PC-9 (cell line): ENCODE data around the gene BICC1. TPM values are rescaled to one million over a fixed set of nuclear protein-coding genes. Genes with fewer than 3 reads are reported as not detected.

ENCODE experiments used
- BruUV-seq: library from RNA; stranded (reverse); fragments of 400-500 nt; replicated peaks from 2 replicates; lab custom pipeline; 2021; lab: Mats Ljungman, UMichigan
- CTCF ChIA-PET: fragments of 300-600 bp; sonication (Branson Sonifier 250); formaldehyde crosslinking; loops from one replicate; lab custom pipeline; 2022; ENCODE audit warnings: antibody characterized with exemption; lab: Charles Lee
- POLR2A ChIA-PET: fragments of 300-600 bp; sonication (Branson Sonifier 250); formaldehyde crosslinking; loops from one replicate; lab custom pipeline; 2022; ENCODE audit warnings: antibody characterized with exemption; ENCODE audit not compliant: unreplicated experiment; lab: Charles Lee
- DNase-seq, 2 experiments: peaks; one replicate each; pipeline versions ENCODE4 v3.0.0 to v3.0.0-alpha.2; 2015 to 2022; ENCODE audit warnings: mixed read lengths in 1 of 2
- H2AFZ ChIP-seq: fragments of 200-600 bp; sonication (generic); 2 replicates; pipeline ENCODE4 v1.8.1; 2017; ENCODE audit warnings: antibody characterized with exemption
- H3F3A ChIP-seq: fragments of 200-600 bp; sonication (generic); 2 replicates; pipeline ENCODE4 v1.8.1; 2017; ENCODE audit warnings: antibody characterized with exemption, mild to moderate bottlenecking, low read depth; ENCODE audit not compliant: insufficient read depth
- H3K27ac ChIP-seq: fragments of 200-600 bp; sonication (generic); 2 replicates; pipeline ENCODE4 v1.6.1; 2016; ENCODE audit warnings: mixed run types
- H3K27me3 ChIP-seq: fragments of 200-600 bp; sonication (generic); 2 replicates; pipeline ENCODE4 v1.6.1; 2016; ENCODE audit warnings: low read depth, mixed run types; ENCODE audit not compliant: insufficient read depth
- H3K36me3 ChIP-seq: fragments of 200-600 bp; sonication (generic); 2 replicates; pipeline ENCODE4 v1.6.1; 2016; ENCODE audit warnings: low read depth, mixed run types
- H3K4me1 ChIP-seq: fragments of 200-600 bp; sonication (generic); replicated peaks from 2 replicates; pipeline ENCODE4 v1.6.1; 2016; ENCODE audit warnings: mixed run types; ENCODE audit not compliant: insufficient read depth
- H3K4me2 ChIP-seq: fragments of 200-600 bp; sonication (generic); 2 replicates; pipeline ENCODE4 v1.6.1; 2017; ENCODE audit warnings: mixed run types
- H3K4me3 ChIP-seq: fragments of 200-600 bp; sonication (generic); 2 replicates; pipeline ENCODE4 v1.6.1; 2016; ENCODE audit warnings: mixed run types
- H3K79me2 ChIP-seq: fragments of 200-600 bp; sonication (generic); 2 replicates; pipeline ENCODE4 v1.6.1; 2017; ENCODE audit warnings: low read depth, mixed run types
- H3K9me2 ChIP-seq: fragments of 200-600 bp; sonication (generic); 2 replicates; pipeline ENCODE4 v1.8.1; 2017; ENCODE audit warnings: mild to moderate bottlenecking; ENCODE audit not compliant: insufficient read depth
- H3K9me3 ChIP-seq: fragments of 200-600 bp; sonication (generic); 2 replicates; pipeline ENCODE4 v1.8.1; 2016; ENCODE audit warnings: low read depth; ENCODE audit not compliant: insufficient read depth
- H4K20me1 ChIP-seq: fragments of 200-600 bp; sonication (generic); 2 replicates; pipeline ENCODE4 v1.8.1; 2017; ENCODE audit not compliant: insufficient read depth
- CTCF ChIP-seq: fragments of 200-600 bp; sonication (generic); conservative IDR thresholded peaks from 2 replicates; pipeline ENCODE4 v1.6.1; 2017; ENCODE audit warnings: mixed run types, antibody characterized with exemption, mild to moderate bottlenecking, moderate library complexity
- EZH2 ChIP-seq: fragments of 200-600 bp; sonication (generic); IDR thresholded peaks from 2 replicates; pipeline ENCODE4 v1.8.0; 2017; ENCODE audit warnings: antibody characterized with exemption, low read depth
- intact Hi-C: fragments of 100-400 bp; cut with micrococcal nuclease; formaldehyde crosslinking; loops from one replicate; pipeline ENCODE4 v1.10.0; 2022; ENCODE audit not compliant: unreplicated experiment
- total RNA-seq: library from RNA; stranded (reverse); gene quantifications from 2 replicates; pipeline ENCODE4 v1.2.3, GENCODE V29; 2021

The BICC1 gene
- total RNA-seq, 1 experiment from 2014 or later = not detected

- BruUV-seq = no TSS peak
- ChIA-PET POLR2A (no interaction called here), CTCF (no interaction called here)
- Histone ChIP-seq H4K20me1 (no peaks in the 10 kb centered on the region), H2AFZ (no peak overlapping the region), H3K9me2 (no peaks in the 10 kb centered on the region), H3K27me3 (no peaks in the 10 kb centered on the region), H3K4me2 (no peak overlapping the region), H3F3A (no peaks in the 10 kb centered on the region), H3K36me3 (no peaks in the 10 kb centered on the region), H3K4me1 (no peaks in the 10 kb centered on the region), H3K4me3 (no peak overlapping the region), H3K9me3 (no peaks in the 10 kb centered on the region), H3K79me2 (no peaks in the 10 kb centered on the region), H3K27ac (no peak overlapping the region)
- no peak for DNase-seq
- TF ChIP-seq CTCF (no peak), EZH2 (no peak)
- intact Hi-C loops = no loop called here
Observed at GRCh38 chr10:58836991-58837575, 324.4 kb downstream of the BICC1 start.

GRCh38 chr10:58837826-58838225 is 325.2 kb downstream of the BICC1 start:
- no peak for TF ChIP-seq CTCF
- TF ChIP-seq EZH2 = no peak
- POLR2A ChIA-PET = no interaction called here
- BruUV-seq = no TSS peak

GRCh38 chr10:58838561-58839208 is 326.0 kb downstream of the BICC1 start:
- no peaks in the 10 kb centered on the region for H3K27me3 ChIP-seq
- no peaks in the 10 kb centered on the region for H4K20me1 ChIP-seq
- TF ChIP-seq EZH2 (no peak), CTCF (no peak)
- H3K27ac ChIP-seq = no peak overlapping the region
- no peak overlapping the region for H2AFZ ChIP-seq
- H3K9me2 ChIP-seq = no peaks in the 10 kb centered on the region
- ChIA-PET POLR2A (no interaction called here), CTCF (no interaction called here)
- no TSS peak for BruUV-seq
- H3F3A ChIP-seq = no peaks in the 10 kb centered on the region
- no peaks in the 10 kb centered on the region for H3K79me2 ChIP-seq
- no peak for DNase-seq
- no peak overlapping the region for H3K4me3 ChIP-seq
- no peaks in the 10 kb centered on the region for H3K36me3 ChIP-seq
- H3K4me2 ChIP-seq = no peak overlapping the region
- no peaks in the 10 kb centered on the region for H3K9me3 ChIP-seq
- intact Hi-C loops = no loop called here
- no peaks in the 10 kb centered on the region for H3K4me1 ChIP-seq

More at GRCh38 chr10:58837826-58838225, 325.2 kb downstream of the BICC1 start:
- no peaks in the 10 kb centered on the region for H3K9me2 ChIP-seq
- H3K4me1 ChIP-seq = no peaks in the 10 kb centered on the region
- intact Hi-C loops = no loop called here
- no peaks in the 10 kb centered on the region for H3K36me3 ChIP-seq
- no peaks in the 10 kb centered on the region for H3K79me2 ChIP-seq
- H2AFZ ChIP-seq = no peak overlapping the region
- no peaks in the 10 kb centered on the region for H3K27me3 ChIP-seq
- no peak overlapping the region for H3K4me2 ChIP-seq
- no peak overlapping the region for H3K27ac ChIP-seq
- H4K20me1 ChIP-seq = no peaks in the 10 kb centered on the region
- no peaks in the 10 kb centered on the region for H3F3A ChIP-seq
- no peak for DNase-seq
- H3K4me3 ChIP-seq = no peak overlapping the region
- CTCF ChIA-PET = no interaction called here
- no peaks in the 10 kb centered on the region for H3K9me3 ChIP-seq
